HUES64 (cell line): ENCODE measurements around the gene CTNNA1.

Experiments used
- H3K27ac ChIP-seq: 2 replicates; pipeline ENCODE4 v1.7.0; 2013; ENCODE audit warnings: low read depth, low read length, inconsistent platforms
- H3K27me3 ChIP-seq: 2 replicates; pipeline ENCODE4 v1.6.1; 2013; ENCODE audit warnings: mild to moderate bottlenecking, low read length; ENCODE audit not compliant: insufficient read depth
- H3K36me3 ChIP-seq: 2 replicates; pipeline ENCODE4 v1.6.1; 2013; ENCODE audit warnings: mild to moderate bottlenecking, low read length; ENCODE audit not compliant: insufficient read depth
- H3K4me1 ChIP-seq: 2 replicates; pipeline ENCODE4 v1.6.1; 2013; ENCODE audit warnings: mild to moderate bottlenecking, low read length, moderate library complexity; ENCODE audit not compliant: insufficient read depth
- H3K4me3 ChIP-seq: 2 replicates; pipeline ENCODE4 v1.5.1; 2013; ENCODE audit warnings: mild to moderate bottlenecking, low read length, moderate library complexity
- H3K9ac ChIP-seq: 2 replicates; pipeline ENCODE4 v1.6.1; 2013; ENCODE audit warnings: mild to moderate bottlenecking, low read depth, low read length
- H3K9me3 ChIP-seq: 2 replicates; pipeline ENCODE4 v1.6.1; 2013; ENCODE audit warnings: low read depth, low read length; ENCODE audit not compliant: insufficient read depth
- WGBS: fragments of 150-250, 120-280 bp; methylation state at CpG from one replicate; pipeline ENCODE4 v1.1.7; 2013; ENCODE audit warnings: missing lambda C conversion rate; 5-methylcytosine and 5-hydroxymethylcytosine counted together

The CTNNA1 gene

DNA sequence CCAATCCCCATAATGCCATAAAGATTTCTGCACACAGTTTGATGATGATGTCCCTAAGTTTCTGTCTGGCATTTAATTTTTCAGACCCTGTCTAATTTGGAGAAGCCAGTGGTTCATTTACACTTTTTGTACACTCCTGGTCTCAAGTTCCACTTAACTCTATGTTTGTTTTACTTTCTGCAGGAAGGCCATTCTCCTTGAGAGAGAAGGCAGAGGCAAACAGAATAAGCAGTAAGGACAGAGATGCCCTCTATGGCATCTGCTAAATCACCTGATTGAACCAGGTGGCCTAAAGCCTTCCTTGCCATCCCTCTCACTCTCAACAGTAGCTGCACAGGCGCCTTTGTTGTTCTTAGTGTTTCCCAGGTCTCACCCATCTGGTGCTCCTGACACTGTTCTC lies 208.0 kb downstream of the CTNNA1 start:
- no peaks in the 10 kb centered on the region for H3K9me3 ChIP-seq
- H3K9ac ChIP-seq: no peak overlapping the region
- no peak overlapping the region for H3K27ac ChIP-seq
- no peaks in the 10 kb centered on the region for H3K27me3 ChIP-seq
- no peaks in the 10 kb centered on the region for H3K36me3 ChIP-seq
- 84% methylated on average over 1 of the region's 1 CpG for WGBS
- H3K4me1 ChIP-seq: peaks cover 40% of the 10 kb centered on the region
- H3K4me3 ChIP-seq: no peak overlapping the region

DNA sequence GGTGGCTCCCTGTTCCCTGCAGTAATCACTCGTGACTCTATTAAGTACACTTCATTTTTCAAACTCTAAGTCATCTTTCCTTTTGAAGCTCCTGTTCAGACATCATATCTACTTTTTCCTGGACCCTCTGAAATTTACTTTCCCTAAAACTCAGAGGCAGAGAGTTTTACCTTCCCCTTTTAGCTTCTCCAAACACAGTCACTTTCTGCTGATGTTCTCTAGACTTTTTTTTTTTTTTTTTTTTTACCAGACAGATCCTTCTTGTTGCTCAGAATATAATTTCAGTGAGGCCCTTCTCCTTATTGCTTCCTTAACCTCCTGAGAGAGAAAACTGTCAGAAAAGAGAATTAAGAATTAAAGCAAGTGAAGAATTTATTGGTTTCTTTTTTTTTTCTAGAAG lies 208.5 kb downstream of the CTNNA1 start:
- H3K4me1 ChIP-seq: peaks cover 40% of the 10 kb centered on the region
- no peak overlapping the region for H3K9ac ChIP-seq
- H3K27me3 ChIP-seq: no peaks in the 10 kb centered on the region
- H3K27ac ChIP-seq: no peak overlapping the region
- H3K4me3 ChIP-seq: no peak overlapping the region
- H3K36me3 ChIP-seq: no peaks in the 10 kb centered on the region
- 92% methylated on average over 1 of the region's 1 CpG for WGBS
- no peaks in the 10 kb centered on the region for H3K9me3 ChIP-seq

DNA sequence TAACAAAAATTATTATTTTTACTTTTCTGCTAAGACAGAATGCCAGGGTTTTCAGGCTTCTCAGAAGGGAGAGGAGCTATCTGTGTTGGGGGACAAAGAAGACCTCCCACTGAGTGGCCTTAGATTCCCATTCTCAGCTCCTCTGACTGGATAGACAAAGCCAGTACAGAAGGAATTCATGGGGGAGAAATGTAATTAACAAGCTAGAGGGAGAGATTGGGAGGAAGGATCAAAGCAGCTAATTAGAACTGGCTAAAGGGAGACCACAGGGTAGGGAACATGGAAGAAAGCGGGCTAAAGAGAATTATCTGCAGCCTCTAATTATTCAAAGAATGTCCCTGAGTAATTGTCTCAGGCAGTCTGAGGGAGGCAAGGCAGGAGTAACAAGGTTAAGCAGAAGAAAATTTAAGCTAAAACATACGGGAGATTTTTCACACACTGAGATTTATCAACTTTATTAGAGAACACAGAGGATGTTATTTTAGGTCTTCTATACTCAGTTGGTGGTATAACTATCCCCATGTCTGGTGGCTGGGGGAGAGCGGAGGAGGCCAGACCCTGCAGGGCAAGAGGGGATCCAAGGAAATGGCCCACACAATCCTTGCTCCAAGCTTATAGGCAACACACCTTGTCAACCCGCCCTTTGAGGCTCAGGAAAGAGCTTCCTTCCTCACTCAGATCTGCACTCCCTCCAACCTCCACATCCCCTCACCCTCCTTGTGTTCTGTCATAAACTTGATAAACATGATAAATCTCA lies 209.6 kb downstream of the CTNNA1 start:
- H3K9ac ChIP-seq: peak overlapping the region; percentile 46; the same call in 1 of the 2 replicates
- H3K36me3 ChIP-seq: no peaks in the 10 kb centered on the region
- peak overlapping the region; percentile 10 for H3K27ac ChIP-seq
- H3K4me1 ChIP-seq: peaks cover 40% of the 10 kb centered on the region
- 46% methylated on average over 3 of the region's 4 CpGs for WGBS
- no peak overlapping the region; the same call in 1 of the 2 replicates for H3K4me3 ChIP-seq
- no peaks in the 10 kb centered on the region for H3K27me3 ChIP-seq
- no peaks in the 10 kb centered on the region for H3K9me3 ChIP-seq

DNA sequence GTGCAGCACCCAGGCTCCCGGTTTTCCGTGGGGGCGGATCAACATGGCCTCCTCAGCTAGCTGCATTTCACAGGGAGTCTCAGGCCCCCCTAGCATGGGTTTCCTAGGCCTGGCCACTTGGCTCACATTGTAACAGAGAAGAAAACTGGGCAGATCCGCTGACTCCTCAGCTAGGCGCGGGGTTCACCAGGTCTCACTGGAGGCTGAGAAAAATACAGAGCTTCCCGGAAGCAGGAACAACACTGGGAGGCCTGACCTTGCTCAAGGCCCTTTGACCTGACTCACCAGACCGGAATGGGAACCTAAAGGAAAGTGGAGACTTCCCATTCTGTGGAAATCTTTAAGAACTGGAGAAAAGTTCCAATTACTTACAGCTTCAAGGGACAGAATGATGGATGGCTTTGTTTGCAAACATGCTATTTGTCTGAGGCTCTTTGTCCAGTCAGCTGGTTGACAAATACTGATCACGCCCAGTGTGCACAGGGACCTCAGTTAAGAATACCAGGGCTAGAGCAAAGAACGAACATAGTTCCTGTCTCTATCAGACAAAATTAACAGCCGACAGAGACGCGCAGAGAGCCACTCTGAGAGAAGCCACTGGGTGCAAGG lies 210.6 kb downstream of the CTNNA1 start:
- WGBS: 80% methylated on average over 13 of the region's 13 CpGs
- Histone ChIP-seq H3K4me1 (peaks cover 40% of the 10 kb centered on the region), H3K27me3 (no peaks in the 10 kb centered on the region), H3K9me3 (no peaks in the 10 kb centered on the region), H3K27ac (peak overlapping the region; percentile 10), H3K36me3 (no peaks in the 10 kb centered on the region), H3K4me3 (no peak overlapping the region), H3K9ac (no peak overlapping the region; the same call in 1 of the 2 replicates)

DNA sequence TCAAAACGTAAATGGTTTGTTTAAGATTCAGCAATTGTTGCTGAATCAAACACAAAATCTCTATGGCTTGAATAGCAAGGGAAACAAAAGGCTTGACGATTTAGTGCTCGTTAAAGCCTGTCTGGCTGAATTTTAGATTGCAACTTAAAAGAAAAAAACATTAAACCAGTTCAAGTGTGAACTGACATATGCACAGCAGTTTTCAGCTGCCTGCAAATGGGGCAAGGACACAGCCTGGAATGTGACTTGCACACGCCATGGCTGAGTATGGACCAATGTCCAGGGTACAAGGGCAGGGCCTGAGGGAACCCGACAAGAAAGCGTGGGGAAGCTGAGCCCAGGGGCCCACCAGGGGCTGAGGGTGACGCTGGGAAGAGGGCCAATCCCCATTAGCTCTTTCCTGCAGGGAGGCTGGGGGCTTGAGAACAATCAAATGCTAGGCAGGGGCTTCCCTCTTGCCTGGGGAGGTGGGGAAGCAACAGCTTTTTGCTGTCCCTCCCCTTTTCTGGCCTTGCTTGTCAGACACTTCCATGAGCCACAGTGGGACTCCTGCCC lies 211.5 kb downstream of the CTNNA1 start:
- H3K27me3 ChIP-seq: no peaks in the 10 kb centered on the region
- H3K27ac ChIP-seq: no peak overlapping the region; the same call in 1 of the 2 replicates
- no peak overlapping the region for H3K9ac ChIP-seq
- H3K9me3 ChIP-seq: no peaks in the 10 kb centered on the region
- WGBS: 68% methylated on average over 7 of the region's 7 CpGs
- no peak overlapping the region for H3K4me3 ChIP-seq
- H3K4me1 ChIP-seq: peaks cover 40% of the 10 kb centered on the region
- H3K36me3 ChIP-seq: no peaks in the 10 kb centered on the region

DNA sequence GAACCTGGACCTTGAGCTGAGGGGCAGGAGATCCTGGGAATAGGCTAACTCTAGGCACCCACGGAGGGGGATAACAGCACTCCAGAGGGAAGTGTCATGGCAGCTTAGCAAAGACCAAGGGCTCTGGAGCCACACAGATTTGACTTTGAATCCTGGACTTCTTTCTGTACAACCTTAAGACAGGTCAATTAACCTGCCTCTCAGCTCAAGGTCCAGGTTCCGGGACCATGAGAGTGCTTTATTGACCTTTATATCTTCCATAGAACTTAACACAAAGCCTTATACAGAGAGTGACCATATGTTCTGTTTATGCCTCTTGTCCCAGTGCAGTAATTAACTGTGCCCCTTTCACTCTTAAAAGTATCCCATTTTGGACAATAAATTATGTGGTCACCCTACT lies 212.4 kb downstream of the CTNNA1 start:
- Histone ChIP-seq H3K27me3 (no peaks in the 10 kb centered on the region), H3K27ac (no peak overlapping the region), H3K36me3 (no peaks in the 10 kb centered on the region), H3K9me3 (no peaks in the 10 kb centered on the region), H3K4me1 (peaks cover 40% of the 10 kb centered on the region), H3K9ac (no peak overlapping the region), H3K4me3 (no peak overlapping the region)
- WGBS: 93% methylated on average over 2 of the region's 2 CpGs

DNA sequence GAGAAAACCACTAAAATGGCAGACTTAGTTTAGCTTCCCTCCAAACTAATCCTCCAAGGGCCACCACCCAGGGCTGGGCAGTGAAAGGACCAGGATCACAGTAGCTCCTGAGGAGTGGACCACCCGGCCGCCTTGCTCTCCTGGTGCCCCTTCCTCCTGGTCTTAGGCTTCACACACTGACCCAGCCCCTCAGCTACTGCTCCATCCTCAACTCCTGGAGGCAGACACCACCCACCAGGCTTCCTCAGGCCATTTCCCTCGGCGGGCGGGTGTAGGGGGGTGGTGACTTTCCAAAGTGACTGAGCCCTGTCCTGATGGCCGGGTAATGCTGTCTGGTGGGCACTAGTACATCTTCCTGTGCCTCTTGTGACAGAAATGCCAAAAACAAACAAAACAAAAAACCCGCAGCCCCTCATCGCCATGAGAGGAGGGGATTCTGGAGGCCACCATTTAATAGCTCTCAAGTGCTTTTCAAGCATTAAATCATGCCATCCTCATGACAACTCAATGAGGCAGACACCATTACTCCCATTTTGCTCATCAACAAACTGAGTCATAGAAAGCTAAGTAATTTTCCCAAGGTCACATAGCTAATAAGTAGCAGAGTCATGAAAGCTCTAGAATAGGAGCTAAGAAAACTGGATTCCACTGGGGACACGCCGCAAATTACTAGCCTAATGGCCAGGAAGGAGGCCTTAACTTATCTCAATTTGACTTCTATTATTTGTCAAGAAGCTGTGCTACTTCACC lies 213.2 kb downstream of the CTNNA1 start:
- Histone ChIP-seq H3K4me3 (no peak overlapping the region), H3K4me1 (peaks cover 38% of the 10 kb centered on the region), H3K27me3 (no peaks in the 10 kb centered on the region), H3K9me3 (no peaks in the 10 kb centered on the region), H3K27ac (no peak overlapping the region), H3K9ac (no peak overlapping the region), H3K36me3 (no peaks in the 10 kb centered on the region)
- WGBS: 96% methylated on average over 10 of the region's 10 CpGs

DNA sequence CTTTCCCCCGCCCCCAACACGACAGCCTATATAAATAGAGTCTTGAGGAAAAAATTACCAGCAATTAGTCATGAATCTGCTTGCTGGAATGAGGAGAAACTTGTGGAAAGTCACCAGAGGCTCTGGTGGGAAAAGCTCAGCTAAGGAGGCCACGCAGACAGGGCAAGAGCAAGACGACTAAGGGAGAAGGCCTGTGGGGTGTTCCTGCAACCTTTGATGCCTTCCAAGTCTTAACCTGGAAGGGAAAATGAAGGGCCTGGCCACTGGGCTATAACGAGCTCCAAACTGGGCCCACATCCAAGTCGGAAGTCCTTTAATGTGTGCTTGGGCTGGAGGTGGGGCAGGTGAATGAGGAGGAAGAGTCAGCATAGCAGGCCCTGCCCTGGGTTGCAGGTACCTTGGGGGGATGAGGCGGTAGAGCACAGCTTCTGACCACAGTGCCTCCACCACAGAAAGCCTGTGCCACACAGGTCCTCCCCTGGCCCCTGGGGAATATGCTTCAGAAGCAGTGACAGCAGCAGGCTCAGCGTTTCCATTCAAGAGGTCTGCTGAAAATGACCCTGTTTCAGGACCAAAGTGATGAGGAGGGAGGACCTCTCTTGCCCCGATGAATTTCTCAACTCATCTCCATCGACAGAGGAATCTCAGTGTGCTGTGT lies 214.7 kb downstream of the CTNNA1 start:
- no peak overlapping the region for H3K27ac ChIP-seq
- 93% methylated on average over 10 of the region's 10 CpGs for WGBS
- H3K4me3 ChIP-seq: no peak overlapping the region
- H3K4me1 ChIP-seq: peaks cover 23% of the 10 kb centered on the region
- H3K27me3 ChIP-seq: no peaks in the 10 kb centered on the region
- H3K36me3 ChIP-seq: no peaks in the 10 kb centered on the region
- no peak overlapping the region for H3K9ac ChIP-seq
- H3K9me3 ChIP-seq: no peaks in the 10 kb centered on the region

DNA sequence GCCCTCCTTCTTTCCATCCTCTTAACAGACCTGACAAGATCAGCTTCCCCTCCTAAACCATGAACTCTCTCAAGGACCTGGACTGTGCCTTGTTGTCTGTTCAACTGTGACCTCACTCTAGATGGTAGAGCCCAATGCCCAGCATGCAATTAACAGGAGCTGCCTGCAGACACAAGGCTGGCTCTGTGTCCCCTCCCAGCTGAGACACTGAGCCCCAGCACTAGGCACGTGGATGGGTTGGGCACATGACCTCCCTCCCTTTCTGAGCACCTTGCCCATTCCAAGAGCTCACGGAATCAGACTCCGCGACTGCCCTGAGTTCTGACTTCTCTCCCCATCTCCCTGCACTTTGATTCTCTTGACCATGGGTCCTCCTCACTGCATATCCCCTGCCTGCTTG lies 215.4 kb downstream of the CTNNA1 start:
- Histone ChIP-seq H3K4me3 (no peak overlapping the region), H3K27me3 (no peaks in the 10 kb centered on the region), H3K9me3 (no peaks in the 10 kb centered on the region), H3K36me3 (no peaks in the 10 kb centered on the region), H3K9ac (no peak overlapping the region), H3K27ac (no peak overlapping the region), H3K4me1 (peaks cover 16% of the 10 kb centered on the region)
- 88% methylated on average over 4 of the region's 4 CpGs for WGBS

DNA sequence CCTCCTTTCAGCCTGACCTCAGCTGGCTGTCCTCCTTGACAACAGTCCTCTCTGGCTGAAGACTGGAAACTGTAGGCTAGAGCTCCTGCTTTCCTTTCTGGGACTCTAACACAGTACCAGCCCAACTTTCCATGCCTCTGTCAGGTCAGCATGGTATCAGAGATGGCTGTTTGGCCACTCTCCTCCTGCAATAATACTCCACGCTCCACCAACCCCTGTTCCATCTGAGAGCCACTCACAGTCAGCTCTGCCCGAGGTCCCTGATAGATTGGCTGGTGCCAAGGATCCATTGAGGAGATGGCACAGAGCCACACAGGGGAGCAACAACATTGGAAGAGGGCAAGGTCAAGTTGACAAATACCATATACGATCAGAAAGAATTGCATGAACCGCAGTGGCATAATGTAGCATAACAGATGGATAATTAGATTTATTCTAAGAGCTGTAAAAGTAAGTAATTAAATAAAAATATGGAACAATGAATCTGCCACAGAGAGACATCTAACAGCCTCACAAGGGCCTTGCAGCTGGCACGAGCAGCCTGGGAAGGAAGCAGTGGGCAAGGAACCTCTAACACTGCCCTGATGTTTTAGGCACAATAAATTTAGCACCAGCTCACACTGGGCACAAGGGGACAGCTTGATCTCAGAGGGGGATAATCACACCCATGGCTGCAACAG lies 216.2 kb downstream of the CTNNA1 start:
- Histone ChIP-seq H3K9ac (no peak overlapping the region), H3K4me1 (peaks cover 7% of the 10 kb centered on the region; the same call in 1 of the 2 replicates), H3K27me3 (no peaks in the 10 kb centered on the region), H3K27ac (no peak overlapping the region), H3K9me3 (no peaks in the 10 kb centered on the region), H3K36me3 (no peaks in the 10 kb centered on the region), H3K4me3 (no peak overlapping the region)
- 93% methylated on average over 5 of the region's 5 CpGs for WGBS
